Parathyroid adenoma (tissue), 2 donors: Measurements from ENCODE around the gene NPEPL1.

Experiments
- H2AFZ ChIP-seq: fragments of 300-600 bp; sonication (generic); one replicate; pipeline ENCODE4 v1.7.0; 2017; ENCODE audit warnings: antibody characterized with exemption, mild to moderate bottlenecking
- H3K27ac ChIP-seq: fragments of 300-600 bp; sonication (generic); one replicate; pipeline ENCODE4 v1.7.0; 2017
- H3K27me3 ChIP-seq: fragments of 300-600 bp; sonication (generic); one replicate; pipeline ENCODE4 v1.7.0; 2017; ENCODE audit warnings: low read length; ENCODE audit not compliant: control insufficient read depth, insufficient read depth
- H3K36me3 ChIP-seq: fragments of 300-600 bp; sonication (generic); one replicate; pipeline ENCODE4 v1.7.0; 2017; ENCODE audit warnings: low read length; ENCODE audit not compliant: control insufficient read depth, insufficient read depth
- H3K4me1 ChIP-seq: fragments of 300-600 bp; sonication (generic); one replicate; pipeline ENCODE4 v1.7.0; 2017; ENCODE audit warnings: control low read depth
- H3K4me2 ChIP-seq: fragments of 300-600 bp; sonication (generic); one replicate; pipeline ENCODE4 v1.7.0; 2017; ENCODE audit warnings: low read length
- H3K4me3 ChIP-seq: fragments of 300-600 bp; sonication (generic); one replicate; pipeline ENCODE4 v1.7.0; 2017; ENCODE audit warnings: low read depth, low read length
- H3K79me2 ChIP-seq: fragments of 300-600 bp; sonication (generic); one replicate; pipeline ENCODE4 v1.7.0; 2017; ENCODE audit warnings: control low read depth
- H3K9ac ChIP-seq: fragments of 300-600 bp; sonication (generic); one replicate; pipeline ENCODE4 v1.7.0; 2017; ENCODE audit warnings: mild to moderate bottlenecking
- H3K9me3 ChIP-seq: fragments of 300-600 bp; sonication (generic); one replicate; pipeline ENCODE4 v1.7.0; 2017; ENCODE audit warnings: low read length; ENCODE audit not compliant: control insufficient read depth
- CTCF ChIP-seq: fragments of 300-600 bp; sonication (generic); IDR thresholded peaks from one replicate; pipeline ENCODE4 v1.7.0; 2017; ENCODE audit warnings: antibody characterized with exemption, mild to moderate bottlenecking
- donor health status: primary hyperparathyroidism.

Gene NPEPL1

GRCh38 chr20:58760856-58761255, 68.3 kb downstream of the NPEPL1 start:
- no peak overlapping the region for H3K9ac ChIP-seq
- no peak overlapping the region for H2AFZ ChIP-seq
- no peaks in the 10 kb centered on the region for H3K79me2 ChIP-seq
- no peaks in the 10 kb centered on the region for H3K9me3 ChIP-seq
- no peaks in the 10 kb centered on the region for H3K4me1 ChIP-seq
- no peak overlapping the region for H3K4me2 ChIP-seq
- no peaks in the 10 kb centered on the region for H3K36me3 ChIP-seq
- H3K4me3 ChIP-seq = no peak overlapping the region
- no peak for TF ChIP-seq CTCF
- H3K27me3 ChIP-seq = no peaks in the 10 kb centered on the region
- H3K27ac ChIP-seq = no peak overlapping the region

- no peak overlapping the region for H3K27ac ChIP-seq
- no peaks in the 10 kb centered on the region for H3K79me2 ChIP-seq
- H3K4me1 ChIP-seq = no peaks in the 10 kb centered on the region
- H3K9me3 ChIP-seq = no peaks in the 10 kb centered on the region
- no peak overlapping the region for H3K9ac ChIP-seq
- no peaks in the 10 kb centered on the region for H3K27me3 ChIP-seq
- H2AFZ ChIP-seq = no peak overlapping the region
- no peak overlapping the region for H3K4me3 ChIP-seq
- TF ChIP-seq CTCF = no peak
- H3K4me2 ChIP-seq = no peak overlapping the region
- H3K36me3 ChIP-seq = no peaks in the 10 kb centered on the region
Observed at GRCh38 chr20:58762120-58762519, 69.5 kb downstream of the NPEPL1 start.

GRCh38 chr20:58763076-58763475, 70.5 kb downstream of the NPEPL1 start:
- Histone ChIP-seq H3K36me3 (no peaks in the 10 kb centered on the region), H3K27ac (no peak overlapping the region), H3K4me3 (no peak overlapping the region), H3K9me3 (no peaks in the 10 kb centered on the region), H2AFZ (no peak overlapping the region), H3K9ac (no peak overlapping the region), H3K4me2 (no peak overlapping the region), H3K4me1 (no peaks in the 10 kb centered on the region), H3K79me2 (no peaks in the 10 kb centered on the region), H3K27me3 (no peaks in the 10 kb centered on the region)
- TF ChIP-seq CTCF = no peak
